Hematopoietic multipotent progenitor cell treated with erythropoietin and hydrocortisone succinate and interleukin-3 and kit ligand, for 15 days (in vitro differentiated cells): ENCODE data around the gene MBP.

Experiments used
- DNase-seq: peaks from one replicate; pipeline ENCODE4 v3.0.0-alpha.2; 2015; ENCODE audit warnings: low spot score

The MBP gene

GRCh38 chr18:77082316-77082955, 50.1 kb downstream of the MBP start:
- DNase-seq, result no peak

GRCh38 chr18:77081390-77081778, 51.2 kb downstream of the MBP start:
- DNase-seq, result no peak

GRCh38 chr18:77079954-77080682, 52.5 kb downstream of the MBP start:
- DNase-seq, result no peak

- no peak for DNase-seq
These were observed 53.5 kb downstream of the MBP start for GRCh38 chr18:77079088-77079487.

GRCh38 chr18:77078690-77079070, 53.9 kb downstream of the MBP start:
- no peak for DNase-seq

- peak; percentile 28 for DNase-seq
These were observed 54.5 kb downstream of the MBP start for GRCh38 chr18:77077941-77078689.

GRCh38 chr18:77077401-77077800, 55.2 kb downstream of the MBP start:
- DNase-seq, result no peak

GRCh38 chr18:77076111-77076510, 56.5 kb downstream of the MBP start:
- DNase-seq, result no peak

- DNase-seq, result no peak
These were observed 58.2 kb downstream of the MBP start for GRCh38 chr18:77074431-77074830.

GRCh38 chr18:77073336-77074093, 59.1 kb downstream of the MBP start:
- DNase-seq, result no peak

GRCh38 chr18:77072566-77072965, 60.0 kb downstream of the MBP start:
- no peak for DNase-seq

GRCh38 chr18:77071711-77072292, 60.8 kb downstream of the MBP start:
- no peak for DNase-seq

GRCh38 chr18:77071061-77071460, 61.5 kb downstream of the MBP start:
- DNase-seq, result no peak

- DNase-seq, result no peak
These were observed 62.0 kb downstream of the MBP start for GRCh38 chr18:77070627-77071026.

- DNase-seq, result no peak
These were observed 62.7 kb downstream of the MBP start for GRCh38 chr18:77069931-77070330.

GRCh38 chr18:77069482-77069881, 63.1 kb downstream of the MBP start:
- no peak for DNase-seq

- no peak for DNase-seq
These were observed 64.0 kb downstream of the MBP start for GRCh38 chr18:77068321-77069312.

GRCh38 chr18:77067291-77068061, 65.1 kb downstream of the MBP start:
- peak; percentile 51 for DNase-seq

- DNase-seq, result no peak
These were observed 65.9 kb downstream of the MBP start for GRCh38 chr18:77066689-77067088.

GRCh38 chr18:77066101-77066500, 66.5 kb downstream of the MBP start:
- DNase-seq, result no peak
